Naive thymus-derived CD8-positive, alpha-beta T cell (primary cell): ENCODE data around the gene ADGRG4. TPM values are rescaled to one million over a fixed set of nuclear protein-coding genes. Genes with fewer than 3 reads are reported as not detected.

Source experiments
- ATAC-seq, 2 donors: fragments of 150-1000 bp; cut with Tn5 transposase in 1 of 2; sonication (Bioruptor Pico), chemical (Tn5 transposase) in 1 of 2; 1 replicate in 1 of 2; 2 replicates in 1 of 2; pipeline ENCODE4 v1.10.0; 2021; ENCODE audit warnings: mild to moderate bottlenecking in 2 of 2, moderate library complexity in 2 of 2
- POLR2A ChIA-PET: fragments of 350-600 bp; sonication (Branson Sonifier 250); formaldehyde crosslinking; loops from one replicate; lab custom pipeline; 2021; ENCODE audit warnings: antibody characterized with exemption; lab: Charles Lee
- DNase-seq, 10 donors: peaks; one replicate each; pipeline versions ENCODE4 v3.0.0 to v3.0.0-alpha.2; 2020 to 2022
- H3K27ac Mint-ChIP-seq, 10 donors: one replicate each; pipeline ENCODE4 v1.8.0; 2020 to 2022; ENCODE audit warnings: mild to moderate bottlenecking in 10 of 10, mixed read lengths in 10 of 10, moderate library complexity in 4 of 10, inconsistent platforms in 1 of 10
- H3K27me3 Mint-ChIP-seq, 5 donors: one replicate each; pipeline ENCODE4 v1.8.0; 2021 to 2022; ENCODE audit warnings: mixed read lengths in 5 of 5
- H3K36me3 Mint-ChIP-seq, 3 donors: one replicate each; pipeline ENCODE4 v1.8.0; 2020 to 2022; ENCODE audit warnings: mixed read lengths in 3 of 3, mild to moderate bottlenecking in 2 of 3, inconsistent platforms in 1 of 3
- H3K4me1 Mint-ChIP-seq, 4 donors: one replicate each; pipeline ENCODE4 v1.8.0; 2021 to 2022; ENCODE audit warnings: mixed read lengths in 4 of 4
- H3K4me3 Mint-ChIP-seq, 10 donors: one replicate each; pipeline ENCODE4 v1.8.0; 2020 to 2022; ENCODE audit warnings: mild to moderate bottlenecking in 10 of 10, mixed read lengths in 10 of 10, moderate library complexity in 6 of 10, inconsistent platforms in 1 of 10
- H3K9me3 Mint-ChIP-seq, 9 donors: one replicate each; pipeline ENCODE4 v1.8.0; 2020 to 2022; ENCODE audit warnings: mixed read lengths in 9 of 9, mild to moderate bottlenecking in 3 of 9, inconsistent platforms in 1 of 9, moderate library complexity in 1 of 9
- polyA plus RNA-seq, 3 donors: library from polyadenylated mRNA; unstranded; fragments of 300-500 nt; fragmentation: Illumina TruSeq; gene quantifications; one replicate each; pipeline ENCODE4 v1.2.3, GENCODE V29; 2021
- total RNA-seq, 8 experiments: library from RNA in 2 of 8; stranded (reverse) in 2 of 8; gene quantifications; one replicate each; pipeline ENCODE4 v1.2.3 and lab custom pipeline; 2021 to 2026

ADGRG4 gene
- total and polyA plus RNA-seq, 5 experiments from 2014 or later: not detected

DNA sequence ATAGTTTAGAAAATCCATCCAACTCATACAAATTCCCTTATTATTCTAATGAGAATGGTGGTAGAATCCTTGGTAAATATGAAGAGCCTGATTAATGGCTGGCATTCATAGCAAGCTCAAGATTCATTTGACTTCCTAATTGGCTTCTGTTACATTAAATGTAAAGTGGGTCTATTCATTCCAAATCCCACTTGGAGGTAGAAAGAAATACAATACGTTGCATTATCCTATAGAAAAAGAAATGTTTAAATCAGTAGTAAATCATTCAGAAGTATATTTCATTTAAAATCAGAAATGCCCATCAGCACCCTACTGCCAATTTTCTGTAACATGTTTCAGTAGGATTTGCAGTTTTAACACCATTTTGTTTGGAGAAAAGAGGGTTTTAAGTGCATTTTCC is 6.7 kb downstream of the ADGRG4 start:
- Mint-ChIP-seq H3K9me3 (no peaks in the 10 kb centered on the region), H3K36me3 (no peaks in the 10 kb centered on the region), H3K27ac (no peak overlapping the region), H3K4me3 (no peak overlapping the region), H3K27me3 (peaks cover 0 to 9% (median 1%) of the 10 kb centered on the region in 5 donors), H3K4me1 (no peaks in the 10 kb centered on the region)
- ATAC-seq (no peak), DNase-seq (no peak)
- POLR2A ChIA-PET: no interaction called here

DNA sequence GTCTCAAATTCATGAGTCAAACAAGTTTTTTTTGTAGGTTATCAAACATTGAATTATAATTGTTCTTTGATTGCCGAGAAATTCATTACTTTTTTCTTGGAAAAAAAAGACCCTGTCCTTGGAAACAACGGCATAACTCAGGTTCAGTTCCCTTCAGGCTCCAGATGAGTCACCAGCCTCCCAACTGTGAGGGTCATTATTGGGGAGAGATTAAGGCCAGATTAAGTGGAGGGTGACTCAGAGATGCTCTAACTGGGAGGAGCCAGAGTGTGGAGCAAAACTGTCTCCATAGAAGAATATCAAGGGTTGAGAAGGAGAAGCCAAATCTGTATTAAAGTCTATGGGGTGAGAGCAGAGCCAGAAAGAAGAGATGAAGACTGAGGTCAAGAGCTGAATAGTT is 9.6 kb downstream of the ADGRG4 start:
- no peak overlapping the region for H3K27ac Mint-ChIP-seq
- H3K36me3 Mint-ChIP-seq: no peaks in the 10 kb centered on the region
- no peak overlapping the region for H3K4me3 Mint-ChIP-seq
- DNase-seq: no peak
- no peak for ATAC-seq
- H3K27me3 Mint-ChIP-seq: peaks cover 0 to 9% (median 0%) of the 10 kb centered on the region in 5 donors
- no peaks in the 10 kb centered on the region for H3K4me1 Mint-ChIP-seq
- no peaks in the 10 kb centered on the region for H3K9me3 Mint-ChIP-seq
- POLR2A ChIA-PET: no interaction called here

DNA sequence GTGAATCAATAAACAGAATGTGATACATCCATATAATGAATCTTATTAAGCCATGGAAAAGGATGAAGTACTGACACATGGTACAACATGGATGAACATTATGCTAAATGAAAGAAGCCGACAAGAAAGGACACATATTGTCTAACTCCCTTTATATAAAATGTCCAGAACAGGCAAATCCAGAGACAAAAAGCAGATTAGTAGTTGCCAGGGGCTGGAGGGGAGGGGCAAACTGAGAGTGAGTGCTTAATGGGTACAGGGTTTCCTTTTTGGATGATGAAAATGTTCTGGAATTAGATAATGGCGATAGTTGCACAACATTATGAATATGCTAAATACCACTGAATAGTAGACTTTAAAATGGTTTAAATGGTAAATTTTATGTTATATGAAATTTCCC is 17.4 kb downstream of the ADGRG4 start:
- Mint-ChIP-seq H3K36me3 (no peaks in the 10 kb centered on the region), H3K4me3 (no peak overlapping the region), H3K4me1 (no peaks in the 10 kb centered on the region), H3K27ac (no peak overlapping the region), H3K9me3 (no peaks in the 10 kb centered on the region), H3K27me3 (no peaks in the 10 kb centered on the region)
- POLR2A ChIA-PET: no interaction called here
- DNase-seq (no peak), ATAC-seq (no peak)

DNA sequence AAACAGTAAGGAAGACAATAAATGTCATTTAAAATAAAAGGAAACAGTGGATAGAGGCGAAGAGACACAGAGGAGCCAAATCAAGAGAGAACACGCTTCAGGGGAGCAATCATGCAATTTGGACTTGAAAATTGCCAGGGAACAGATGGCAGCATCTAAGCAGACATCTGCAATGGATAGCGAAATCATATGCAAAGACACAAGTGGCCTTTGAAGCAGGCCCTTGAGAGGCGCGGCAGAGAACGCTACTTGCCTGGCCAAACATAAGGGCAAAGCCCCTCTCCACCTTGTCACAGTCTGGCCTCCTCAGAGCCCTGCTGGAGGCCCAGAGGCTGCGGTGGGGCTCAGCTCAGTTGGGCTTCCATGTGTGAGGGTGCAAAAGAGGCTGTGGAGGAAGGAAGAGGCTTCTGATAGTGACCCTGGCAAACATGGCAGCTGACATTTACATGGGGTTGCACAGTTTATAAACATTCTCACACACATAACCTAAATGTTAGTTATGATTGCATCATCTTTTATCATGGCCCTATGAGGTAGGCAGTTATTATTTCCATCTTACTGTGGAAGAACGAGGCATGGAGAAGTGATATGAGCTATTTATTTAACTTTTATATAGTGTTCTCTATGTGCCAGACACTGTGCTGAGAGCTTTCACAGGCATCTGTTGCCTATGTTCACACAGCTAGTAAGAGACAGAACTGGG is 18.3 kb downstream of the ADGRG4 start:
- no peak for ATAC-seq
- Mint-ChIP-seq H3K36me3 (no peaks in the 10 kb centered on the region), H3K27me3 (no peaks in the 10 kb centered on the region), H3K9me3 (no peaks in the 10 kb centered on the region), H3K4me3 (no peak overlapping the region), H3K4me1 (no peaks in the 10 kb centered on the region), H3K27ac (no peak overlapping the region)
- DNase-seq: no peak
- POLR2A ChIA-PET: no interaction called here

DNA sequence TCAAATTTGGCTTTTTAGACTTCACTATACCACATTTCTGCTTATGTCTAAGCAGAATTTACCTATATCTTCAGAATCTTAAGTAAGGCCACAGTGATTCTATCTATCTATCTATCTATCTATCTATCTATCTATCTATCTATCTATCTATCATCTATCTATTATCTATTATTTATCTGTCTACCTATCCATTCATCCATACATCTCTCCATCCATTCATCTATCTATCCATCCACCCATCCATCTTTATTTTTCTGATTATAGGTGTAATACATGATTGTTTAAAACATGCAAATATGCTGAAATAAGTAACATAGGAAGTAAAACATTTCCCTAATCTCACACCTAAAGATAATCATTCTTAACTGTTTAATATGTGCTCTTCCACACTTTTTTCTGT is 18.8 kb downstream of the ADGRG4 start:
- POLR2A ChIA-PET: no interaction called here
- Mint-ChIP-seq H3K9me3 (no peaks in the 10 kb centered on the region), H3K27ac (no peak overlapping the region), H3K4me3 (no peak overlapping the region), H3K27me3 (no peaks in the 10 kb centered on the region), H3K36me3 (no peaks in the 10 kb centered on the region), H3K4me1 (no peaks in the 10 kb centered on the region)
- DNase-seq (no peak), ATAC-seq (no peak)

DNA sequence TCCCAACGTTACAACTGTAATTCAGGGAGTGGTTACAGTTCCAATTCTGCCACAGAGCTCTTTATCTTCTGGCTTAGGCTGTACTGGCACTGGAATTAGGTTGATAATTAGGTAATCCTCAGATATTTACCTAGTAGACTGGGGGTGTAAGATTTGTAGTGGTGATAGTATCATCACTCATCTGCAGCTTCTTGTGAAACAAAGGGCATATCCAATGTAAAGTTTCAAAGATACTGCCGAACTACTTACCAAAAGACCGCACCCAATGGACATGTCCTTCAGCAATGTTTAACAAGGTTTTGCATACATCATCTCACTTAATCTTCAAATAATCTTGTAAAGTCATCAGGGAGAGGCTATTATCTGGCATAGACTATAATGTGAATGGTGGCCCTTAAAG is 20.8 kb downstream of the ADGRG4 start:
- Mint-ChIP-seq H3K9me3 (no peaks in the 10 kb centered on the region), H3K4me3 (no peak overlapping the region), H3K27me3 (no peaks in the 10 kb centered on the region), H3K4me1 (peaks cover 0 to 4% (median 1%) of the 10 kb centered on the region in 4 donors), H3K27ac (no peak overlapping the region), H3K36me3 (no peaks in the 10 kb centered on the region)
- POLR2A ChIA-PET: no interaction called here
- no peak for DNase-seq
- no peak for ATAC-seq

DNA sequence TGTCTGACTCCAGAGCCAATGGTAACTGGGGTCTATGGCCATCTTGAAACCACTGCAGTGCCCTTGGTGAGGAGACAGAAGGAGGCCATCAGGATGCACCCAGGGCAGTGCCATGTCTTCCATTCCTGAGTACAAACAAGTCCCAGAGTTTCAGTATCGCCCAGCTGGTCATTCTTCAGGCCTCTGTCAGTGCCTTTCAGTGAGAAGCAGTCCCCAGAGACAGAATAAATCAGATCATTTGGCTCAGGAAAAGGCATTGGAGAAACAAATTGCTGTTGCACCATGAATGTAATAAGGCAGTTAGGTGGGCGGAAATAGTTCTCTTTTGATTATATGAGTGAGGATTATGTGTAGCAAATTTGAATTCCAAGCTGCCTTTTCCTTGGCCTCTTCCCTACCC is 21.3 kb downstream of the ADGRG4 start:
- no peak overlapping the region for H3K4me3 Mint-ChIP-seq
- ATAC-seq (no peak), DNase-seq (no peak)
- no peaks in the 10 kb centered on the region for H3K27me3 Mint-ChIP-seq
- H3K9me3 Mint-ChIP-seq: no peaks in the 10 kb centered on the region
- no peaks in the 10 kb centered on the region for H3K36me3 Mint-ChIP-seq
- peaks cover 0 to 4% (median 1%) of the 10 kb centered on the region in 4 donors for H3K4me1 Mint-ChIP-seq
- no peak overlapping the region for H3K27ac Mint-ChIP-seq
- POLR2A ChIA-PET: no interaction called here

DNA sequence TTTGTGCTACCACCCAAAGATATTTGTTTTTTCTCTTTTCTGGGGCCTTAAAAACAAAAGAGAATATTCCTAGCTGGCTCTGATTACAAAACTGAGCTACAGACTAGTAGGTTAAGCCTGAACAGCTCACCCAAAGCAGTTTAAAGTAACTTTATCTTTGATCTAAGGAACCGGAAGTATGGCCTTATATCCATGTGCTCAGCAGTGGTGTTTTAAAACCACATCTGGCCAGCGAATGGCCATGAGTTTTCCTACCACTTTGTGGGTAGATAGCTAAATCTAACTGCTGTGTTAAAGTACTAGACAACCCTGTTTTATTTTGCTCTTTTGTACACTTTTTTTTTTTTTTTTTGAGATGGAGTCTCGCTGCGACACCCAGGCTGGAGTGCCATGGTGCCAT is 24.6 kb downstream of the ADGRG4 start:
- H3K4me1 Mint-ChIP-seq: peaks cover 0 to 4% (median 1%) of the 10 kb centered on the region in 4 donors
- no peaks in the 10 kb centered on the region for H3K36me3 Mint-ChIP-seq
- POLR2A ChIA-PET: no interaction called here
- DNase-seq: no peak
- no peaks in the 10 kb centered on the region for H3K9me3 Mint-ChIP-seq
- ATAC-seq: no peak
- no peak overlapping the region for H3K27ac Mint-ChIP-seq
- no peak overlapping the region for H3K4me3 Mint-ChIP-seq
- no peaks in the 10 kb centered on the region for H3K27me3 Mint-ChIP-seq

DNA sequence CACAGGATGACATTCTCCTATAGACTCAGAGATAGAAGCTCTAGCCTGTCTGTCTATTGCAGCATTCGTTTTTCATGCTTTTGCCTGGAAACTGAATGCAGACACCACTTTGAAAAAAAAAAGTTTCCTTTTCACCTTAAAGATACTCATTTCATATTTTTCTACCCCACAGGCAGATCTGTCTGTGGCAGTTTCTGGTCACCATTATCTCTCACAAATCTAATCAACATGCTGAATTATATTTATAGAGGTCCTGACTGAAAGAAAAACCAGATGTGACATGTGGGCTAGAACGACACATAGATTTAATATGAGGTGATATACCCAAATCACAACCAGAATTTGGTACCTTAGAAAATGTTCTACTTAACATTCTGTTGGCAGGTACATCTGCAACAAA is 28.2 kb downstream of the ADGRG4 start:
- DNase-seq (no peak), ATAC-seq (no peak)
- H3K27ac Mint-ChIP-seq: no peak overlapping the region
- no peaks in the 10 kb centered on the region for H3K27me3 Mint-ChIP-seq
- H3K4me1 Mint-ChIP-seq: peaks cover 0 to 4% (median 1%) of the 10 kb centered on the region in 4 donors
- H3K9me3 Mint-ChIP-seq: peaks cover 0 to under 1% (median 0%) of the 10 kb centered on the region in 9 donors
- no peak overlapping the region for H3K4me3 Mint-ChIP-seq
- H3K36me3 Mint-ChIP-seq: no peaks in the 10 kb centered on the region
- POLR2A ChIA-PET: interaction anchor here (0.8 kb wide), 1 partner anchor 1287 kb away, joined by 3 read pairs; no protein-coding TSS in a partner anchor

DNA sequence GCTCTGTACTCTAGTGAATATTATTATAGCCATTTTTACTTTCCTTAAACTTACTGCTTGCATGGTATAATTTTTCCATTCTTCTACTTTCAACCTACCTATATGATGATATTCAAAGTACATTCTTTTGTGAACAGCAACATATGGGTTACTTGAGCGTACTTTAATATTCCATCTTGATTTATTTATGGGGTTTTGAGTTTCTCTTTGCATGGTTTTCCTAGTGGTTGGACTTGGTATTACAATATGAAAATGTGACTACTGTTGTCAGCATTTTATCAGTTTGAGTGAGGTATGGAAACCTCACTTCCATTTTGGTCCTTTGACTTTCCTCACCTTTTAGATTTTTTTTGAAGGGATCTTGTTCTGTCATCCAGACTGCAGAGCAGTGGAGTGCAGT is 35.9 kb downstream of the ADGRG4 start:
- peaks cover 0 to 7% (median 0%) of the 10 kb centered on the region in 3 donors for H3K36me3 Mint-ChIP-seq
- H3K27me3 Mint-ChIP-seq: no peaks in the 10 kb centered on the region
- no peaks in the 10 kb centered on the region for H3K4me1 Mint-ChIP-seq
- POLR2A ChIA-PET: no interaction called here
- DNase-seq (no peak), ATAC-seq (no peak)
- peaks cover 0 to 15% (median 2%) of the 10 kb centered on the region in 9 donors for H3K9me3 Mint-ChIP-seq
- H3K4me3 Mint-ChIP-seq: no peak overlapping the region
- no peak overlapping the region for H3K27ac Mint-ChIP-seq

DNA sequence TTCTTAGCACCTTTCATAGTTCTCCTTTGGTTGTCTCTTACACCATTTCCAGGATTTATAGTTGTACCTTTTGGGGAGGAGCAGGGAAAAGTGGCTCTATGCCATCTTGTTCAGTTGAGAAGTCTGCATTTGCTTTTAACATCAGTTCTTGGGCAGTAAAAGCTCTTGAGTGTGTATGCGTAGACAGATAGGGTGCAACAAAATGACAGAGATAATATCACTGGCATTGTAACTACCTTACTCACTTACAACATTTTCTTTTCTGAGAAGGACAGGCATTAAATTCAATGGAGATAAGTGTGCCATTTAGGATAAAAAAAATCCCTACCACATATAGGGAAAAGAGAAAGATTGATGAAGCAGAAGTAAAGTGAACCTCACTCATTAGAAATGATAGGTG is 38.9 kb downstream of the ADGRG4 start:
- no peak for DNase-seq
- ATAC-seq: no peak
- H3K9me3 Mint-ChIP-seq: peaks cover 0 to 15% (median 0%) of the 10 kb centered on the region in 9 donors
- peaks cover 0 to 4% (median 0%) of the 10 kb centered on the region in 5 donors for H3K27me3 Mint-ChIP-seq
- H3K27ac Mint-ChIP-seq: no peak overlapping the region
- H3K36me3 Mint-ChIP-seq: peaks cover 0 to 7% (median 0%) of the 10 kb centered on the region in 3 donors
- H3K4me3 Mint-ChIP-seq: no peak overlapping the region
- H3K4me1 Mint-ChIP-seq: no peaks in the 10 kb centered on the region
- POLR2A ChIA-PET: no interaction called here

DNA sequence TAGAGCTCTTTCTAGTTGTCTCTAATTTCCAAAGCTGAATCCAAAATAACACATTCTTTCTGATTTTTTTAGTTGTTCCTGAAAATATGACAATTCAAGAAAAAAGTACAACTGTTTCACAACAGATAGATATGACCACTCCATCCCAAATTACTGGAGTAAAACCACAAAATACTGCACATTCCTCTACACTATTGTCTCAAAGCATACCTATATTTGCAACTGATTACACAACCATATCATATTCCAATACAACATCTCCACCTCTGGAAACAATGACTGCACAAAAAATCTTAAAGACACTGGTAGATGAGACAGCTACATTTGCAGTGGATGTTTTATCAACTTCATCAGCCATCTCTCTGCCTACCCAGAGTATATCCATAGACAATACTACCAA is 43.6 kb downstream of the ADGRG4 start:
- POLR2A ChIA-PET: no interaction called here
- no peaks in the 10 kb centered on the region for H3K4me1 Mint-ChIP-seq
- no peaks in the 10 kb centered on the region for H3K36me3 Mint-ChIP-seq
- DNase-seq (no peak), ATAC-seq (no peak)
- H3K27me3 Mint-ChIP-seq: peaks cover 0 to 10% (median 5%) of the 10 kb centered on the region in 5 donors
- no peaks in the 10 kb centered on the region for H3K9me3 Mint-ChIP-seq
- H3K27ac Mint-ChIP-seq: no peak overlapping the region
- no peak overlapping the region for H3K4me3 Mint-ChIP-seq

DNA sequence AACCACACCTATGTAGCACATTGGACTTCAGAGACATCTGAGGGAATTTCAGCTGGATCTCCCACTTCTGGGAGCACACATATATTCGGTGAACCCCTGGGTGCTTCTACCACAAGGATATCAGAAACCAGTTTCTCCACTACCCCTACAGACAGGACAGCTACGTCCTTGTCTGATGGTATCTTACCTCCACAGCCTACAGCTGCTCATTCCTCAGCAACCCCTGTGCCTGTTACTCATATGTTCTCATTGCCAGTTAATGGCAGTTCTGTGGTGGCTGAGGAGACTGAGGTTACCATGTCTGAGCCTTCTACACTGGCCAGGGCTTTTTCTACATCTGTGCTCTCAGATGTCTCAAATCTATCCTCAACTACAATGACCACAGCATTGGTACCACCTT is 45.7 kb downstream of the ADGRG4 start:
- Mint-ChIP-seq H3K4me1 (no peaks in the 10 kb centered on the region), H3K36me3 (no peaks in the 10 kb centered on the region), H3K27ac (no peak overlapping the region), H3K9me3 (no peaks in the 10 kb centered on the region), H3K4me3 (no peak overlapping the region), H3K27me3 (peaks cover 0 to 10% (median 5%) of the 10 kb centered on the region in 5 donors)
- DNase-seq: no peak
- ATAC-seq: no peak
- POLR2A ChIA-PET: interaction anchor here (0.6 kb wide), 1 partner anchor 12 kb away, joined by 4 read pairs; no protein-coding TSS in a partner anchor

DNA sequence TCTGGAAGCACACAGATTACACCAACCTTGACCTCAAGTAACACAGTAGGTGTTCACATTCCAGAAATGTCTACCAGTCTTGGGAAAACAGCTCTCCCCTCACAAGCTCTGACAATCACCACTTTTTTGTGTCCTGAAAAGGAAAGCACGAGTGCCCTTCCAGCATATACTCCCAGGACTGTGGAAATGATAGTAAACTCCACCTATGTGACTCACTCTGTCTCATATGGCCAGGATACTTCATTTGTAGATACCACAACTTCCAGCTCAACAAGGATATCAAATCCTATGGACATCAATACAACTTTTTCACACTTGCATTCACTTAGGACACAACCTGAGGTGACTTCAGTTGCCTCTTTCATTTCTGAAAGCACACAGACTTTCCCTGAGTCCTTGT is 46.9 kb downstream of the ADGRG4 start:
- H3K4me1 Mint-ChIP-seq: no peaks in the 10 kb centered on the region
- H3K27me3 Mint-ChIP-seq: peaks cover 0 to 10% (median 5%) of the 10 kb centered on the region in 5 donors
- H3K27ac Mint-ChIP-seq: no peak overlapping the region
- no peaks in the 10 kb centered on the region for H3K9me3 Mint-ChIP-seq
- no peaks in the 10 kb centered on the region for H3K36me3 Mint-ChIP-seq
- no peak for DNase-seq
- no peak for ATAC-seq
- no peak overlapping the region for H3K4me3 Mint-ChIP-seq
- POLR2A ChIA-PET: no interaction called here
